Endothelial cell of umbilical vein (primary cell): ENCODE measurements around the gene PRIMA1. TPM values are rescaled to one million over a fixed set of nuclear protein-coding genes. Genes with fewer than 3 reads are reported as not detected.

ENCODE experiments used
- BruUV-seq: library from RNA; stranded (reverse); fragments of 400-500 nt; replicated peaks from 2 replicates; lab custom pipeline; 2021; lab: Mats Ljungman, UMichigan
- CTCF ChIA-PET: fragments of 300-600, 350-600 bp; sonication (Branson Sonifier 250); formaldehyde crosslinking; loops from one replicate; lab custom pipeline; 2021; ENCODE audit warnings: antibody characterized with exemption, inconsistent platforms; lab: Charles Lee
- POLR2A ChIA-PET: fragments of 300-600, 350-600 bp; sonication (Branson Sonifier 250); formaldehyde crosslinking; loops from one replicate; lab custom pipeline; 2021; ENCODE audit warnings: antibody characterized with exemption, inconsistent platforms; lab: Charles Lee
- DNase-seq: peaks from one replicate; pipeline ENCODE4 v3.0.0-alpha.2; 2011; ENCODE audit warnings: low read depth, low spot score
- FAIRE-seq: peaks from 2 replicates; lab custom pipeline; 2011; peaks lifted over from hg19 to GRCh38; lab: Jason Lieb, UNC
- H2AFZ ChIP-seq: 2 replicates; pipeline ENCODE4 v1.6.0; 2012; ENCODE audit warnings: low read depth, low read length, control low read depth, inconsistent platforms
- H3K27ac ChIP-seq: 2 replicates; pipeline ENCODE4 v1.5.1; 2011; ENCODE audit warnings: low read depth, mild to moderate bottlenecking, control low read depth, low read length, moderate library complexity; ENCODE audit not compliant: insufficient read depth
- H3K27me3 ChIP-seq, 2 experiments: 2 replicates each; pipeline versions ENCODE4 v1.6.0 to v1.6.1; 2011; ENCODE audit warnings: low read length in 2 of 2, mixed read lengths in 1 of 2; ENCODE audit not compliant: control insufficient read depth in 2 of 2, insufficient read depth in 2 of 2
- H3K36me3 ChIP-seq, 2 experiments: 2 replicates in 1 of 2; 3 replicates in 1 of 2; pipeline ENCODE4 v1.5.1; 2011; ENCODE audit warnings: low read length in 2 of 2, mild to moderate bottlenecking in 1 of 2, moderate library complexity in 1 of 2; ENCODE audit not compliant: control insufficient read depth in 2 of 2, insufficient read depth in 2 of 2; ENCODE audit errors: extremely low read depth in 1 of 2
- H3K4me1 ChIP-seq: 3 replicates; pipeline ENCODE4 v1.5.1; 2011; ENCODE audit warnings: mild to moderate bottlenecking, low read length; ENCODE audit not compliant: control insufficient read depth, insufficient read depth; ENCODE audit errors: extremely low read depth
- H3K4me2 ChIP-seq: 2 replicates; pipeline ENCODE4 v1.6.1; 2011; ENCODE audit warnings: low read length, control low read depth, mixed read lengths; ENCODE audit not compliant: insufficient read depth
- H3K4me3 ChIP-seq, 3 experiments: fragments of 200-600 bp in 1 of 3; sonication (generic), shearing (Covaris generic) in 1 of 3; replicated peaks in 1 of 3; 2 replicates each; pipeline ENCODE4 v1.5.1; 2011 to 2016; ENCODE audit warnings: control low read depth in 3 of 3, low read length in 3 of 3, mild to moderate bottlenecking in 2 of 3, inconsistent platforms in 1 of 3, low read depth in 1 of 3, moderate library complexity in 1 of 3; ENCODE audit not compliant: insufficient read depth in 1 of 3
- H3K79me2 ChIP-seq: 2 replicates; pipeline ENCODE4 v1.6.0; 2012; ENCODE audit warnings: low read length, inconsistent platforms; ENCODE audit not compliant: control insufficient read depth, insufficient read depth
- H3K9ac ChIP-seq: replicated peaks from 2 replicates; pipeline ENCODE3; 2011; ENCODE audit warnings: low read length, control low read depth; ENCODE audit not compliant: insufficient read depth; ENCODE audit errors: extremely low read depth
- H3K9me1 ChIP-seq: replicated peaks from 3 replicates; pipeline ENCODE4 v1.6.0; 2011; ENCODE audit warnings: mild to moderate bottlenecking, low read length; ENCODE audit not compliant: control insufficient read depth, insufficient read depth; ENCODE audit errors: extremely low read depth
- H3K9me3 ChIP-seq: replicated peaks from 2 replicates; pipeline ENCODE4 v1.5.1; 2012; ENCODE audit warnings: low read length, inconsistent platforms; ENCODE audit not compliant: control insufficient read depth, insufficient read depth
- H4K20me1 ChIP-seq: replicated peaks from 2 replicates; pipeline ENCODE3; 2011; ENCODE audit warnings: mild to moderate bottlenecking, low read length; ENCODE audit not compliant: control insufficient read depth, insufficient read depth; ENCODE audit errors: extremely low read depth
- CTCF ChIP-seq, 2 donors: IDR thresholded peaks; 1 replicate in 1 of 2; 2 replicates in 1 of 2; pipeline ENCODE4 v1.5.1; 2011; ENCODE audit warnings: low read length in 2 of 2, mild to moderate bottlenecking in 2 of 2, moderate library complexity in 2 of 2, control low read depth in 1 of 2, inconsistent platforms in 1 of 2, low read depth in 1 of 2; ENCODE audit not compliant: insufficient read depth in 1 of 2; ENCODE audit errors: extremely low read depth in 1 of 2
- EZH2 ChIP-seq: IDR thresholded peaks from 2 replicates; pipeline ENCODE4 v1.6.1; 2012; ENCODE audit warnings: borderline replicate concordance, low read depth, mild to moderate bottlenecking, moderate library complexity, low read length, inconsistent platforms; ENCODE audit not compliant: severe bottlenecking
- FOS ChIP-seq: IDR thresholded peaks from 2 replicates; pipeline ENCODE4 v1.6.1; 2011; ENCODE audit warnings: mild to moderate bottlenecking, low read length, moderate library complexity, borderline replicate concordance; ENCODE audit not compliant: insufficient read depth
- GATA2 ChIP-seq: IDR thresholded peaks from 2 replicates; pipeline ENCODE4 v1.7.0; 2011; ENCODE audit warnings: low read depth, mild to moderate bottlenecking, moderate library complexity, mixed read lengths, low read length; ENCODE audit not compliant: insufficient read length, insufficient read depth
- JUN ChIP-seq: IDR thresholded peaks from 2 replicates; pipeline ENCODE4 v1.6.1; 2011; ENCODE audit warnings: borderline replicate concordance, low read depth; ENCODE audit not compliant: insufficient read length, insufficient read depth
- MAX ChIP-seq: IDR thresholded peaks from 2 replicates; pipeline ENCODE4 v1.6.1; 2011; ENCODE audit not compliant: insufficient read depth, insufficient read length
- MYC ChIP-seq: IDR thresholded peaks from one replicate; pipeline ENCODE4 v1.6.1; 2011; ENCODE audit warnings: mild to moderate bottlenecking, low read depth, low read length
- POLR2A ChIP-seq: IDR thresholded peaks from 2 replicates; pipeline ENCODE4 v1.6.1; 2012; ENCODE audit warnings: low read depth, mild to moderate bottlenecking, control low read depth, low read length
- POLR2AphosphoS5 ChIP-seq: IDR thresholded peaks from 2 replicates; pipeline ENCODE4 v1.6.1; 2012; ENCODE audit warnings: low read depth, mild to moderate bottlenecking, control low read depth, low read length, moderate library complexity; ENCODE audit not compliant: insufficient read depth
- dilution Hi-C: fragments of 300-500 bp; cut with MboI; formaldehyde crosslinking; loops from one replicate; pipeline ENCODE4 v1.15.0; 2019; ENCODE audit warnings: low sequenced_read_pairs; ENCODE audit not compliant: extremely low pct_ligation_motif_present
- intact Hi-C: fragments of 100-400 bp; cut with micrococcal nuclease; formaldehyde crosslinking; loops from one replicate; pipeline ENCODE4 v1.10.0; 2022
- polyA plus RNA-seq, 4 experiments: library from polyadenylated mRNA; depleted of rRNA in 3 of 4; stranded (reverse) in 3 of 4; unstranded in 1 of 4; fragments of >200 nt; gene quantifications; 2 replicates each; pipeline versions ENCODE4 v1.2.1 to v1.2.3, GENCODE V29; 2011 to 2012; ENCODE audit warnings: missing spikeins in 1 of 4
- total RNA-seq: library from RNA; stranded (reverse); gene quantifications from 2 replicates; pipeline ENCODE4 v1.2.3, GENCODE V29; 2021

Gene PRIMA1
- total and polyA plus RNA-seq, 2 donors (not counting 3 experiments of a cell fraction or from before 2014, with no cell fraction given): not detected

GRCh38 chr14:93780813-93781400, 7.4 kb downstream of the PRIMA1 start:
- no peak overlapping the region for H2AFZ ChIP-seq
- FAIRE-seq (no peak), DNase-seq (no peak)
- no peaks in the 10 kb centered on the region for H3K9me3 ChIP-seq
- H3K79me2 ChIP-seq: no peaks in the 10 kb centered on the region
- no peaks in the 10 kb centered on the region for H3K9me1 ChIP-seq
- dilution Hi-C loops: no loop called here
- no peak overlapping the region for H3K4me2 ChIP-seq
- ChIA-PET POLR2A (no interaction called here), CTCF (no interaction called here)
- no TSS peak for BruUV-seq
- H3K4me1 ChIP-seq: no peaks in the 10 kb centered on the region
- H4K20me1 ChIP-seq: no peaks in the 10 kb centered on the region
- intact Hi-C loops: no loop called here
- no peaks in the 10 kb centered on the region for H3K36me3 ChIP-seq
- H3K9ac ChIP-seq: no peak overlapping the region
- H3K27me3 ChIP-seq: no peaks in the 10 kb centered on the region
- TF ChIP-seq EZH2 (no peak), JUN (no peak), MYC (no peak), GATA2 (no peak), MAX (no peak), FOS (no peak), POLR2A (no peak), CTCF (IDR thresholded peaks at IDR 0.05; ENCODE audit: extremely low read depth in 1 of 2, insufficient read depth in 1 of 2, low read depth in 1 of 2, low read length in 2 of 2) (no peak), POLR2AphosphoS5 (no peak)
- H3K4me3 ChIP-seq: no peak overlapping the region
- no peak overlapping the region for H3K27ac ChIP-seq
